WTC11 (cell line): ENCODE data around the gene ALLC. TPM values are rescaled to one million over a fixed set of nuclear protein-coding genes. Genes with fewer than 3 reads are reported as not detected.

Experiments
- ATAC-seq: fragments of 200-7000 bp; cut with Tn5 transposase; 2 replicates; pipeline ENCODE4 v1.10.0; 2021; ENCODE audit warnings: mild to moderate bottlenecking, moderate library complexity
- CTCF ChIA-PET: fragments of 300-600 bp; sonication (Branson Sonifier 250); formaldehyde crosslinking; loops from one replicate; lab custom pipeline; 2021; ENCODE audit warnings: antibody characterized with exemption; lab: Charles Lee
- POLR2A ChIA-PET: fragments of 350-600 bp; sonication (Branson Sonifier 250); formaldehyde crosslinking; loops from one replicate; lab custom pipeline; 2021; ENCODE audit warnings: antibody characterized with exemption; lab: Charles Lee
- DNase-seq: peaks from one replicate; pipeline ENCODE4 v3.0.0; 2021; ENCODE audit warnings: low spot score
- H3K27ac Mint-ChIP-seq: 2 replicates; pipeline ENCODE4 v1.8.0; 2021; ENCODE audit warnings: mixed read lengths
- H3K27me3 Mint-ChIP-seq: 2 replicates; pipeline ENCODE4 v1.8.0; 2021; ENCODE audit warnings: low read depth, mild to moderate bottlenecking, moderate library complexity, mixed read lengths
- H3K36me3 Mint-ChIP-seq: 2 replicates; pipeline ENCODE4 v1.8.0; 2021; ENCODE audit warnings: mixed read lengths
- H3K4me1 Mint-ChIP-seq: 2 replicates; pipeline ENCODE4 v1.8.0; 2022; ENCODE audit warnings: mixed read lengths
- H3K4me3 Mint-ChIP-seq: 2 replicates; pipeline ENCODE4 v1.8.0; 2021; ENCODE audit warnings: mild to moderate bottlenecking, moderate library complexity, mixed read lengths
- H3K9me3 Mint-ChIP-seq: 2 replicates; pipeline ENCODE4 v1.8.0; 2021; ENCODE audit warnings: mixed read lengths
- ELF4 ChIP-seq: sonication (generic); formaldehyde crosslinking; IDR thresholded peaks from 2 replicates; pipeline ENCODE4 v1.8.1; 2022; ENCODE audit warnings: low read depth, mild to moderate bottlenecking, moderate library complexity, missing genetic modification reagents
- IRF2 ChIP-seq: sonication (generic); formaldehyde crosslinking; IDR thresholded peaks from 2 replicates; pipeline ENCODE4 v1.8.0; 2022; ENCODE audit warnings: low read depth, missing genetic modification reagents, borderline replicate concordance
- KAT7 ChIP-seq: sonication (generic); formaldehyde crosslinking; IDR thresholded peaks from 2 replicates; pipeline ENCODE4 v1.8.1; 2023; ENCODE audit warnings: missing genetic modification reagents, mild to moderate bottlenecking, borderline replicate concordance
- NR1H2 ChIP-seq: sonication (generic); formaldehyde crosslinking; IDR thresholded peaks from 2 replicates; pipeline ENCODE4 v1.9.0; 2021; ENCODE audit warnings: mild to moderate bottlenecking, moderate library complexity, missing genetic modification reagents
- ZNF219 ChIP-seq: sonication (generic); formaldehyde crosslinking; IDR thresholded peaks from 2 replicates; pipeline ENCODE4 v1.8.0; 2023; ENCODE audit warnings: missing genetic modification reagents, mild to moderate bottlenecking, borderline replicate concordance
- ZNF317 ChIP-seq: sonication (generic); formaldehyde crosslinking; IDR thresholded peaks from 2 replicates; pipeline ENCODE4 v1.8.1; 2023; ENCODE audit warnings: low read depth, mild to moderate bottlenecking, moderate library complexity, missing genetic modification reagents, borderline replicate concordance
- ZNF416 ChIP-seq: fragments of 250-450 bp; sonication (Bioruptor Pico); IDR thresholded peaks from 2 replicates; pipeline ENCODE4 v1.9.0; 2021; ENCODE audit warnings: mild to moderate bottlenecking, inconsistent platforms
- ZNF671 ChIP-seq: fragments of 250-450 bp; sonication (Bioruptor Pico); IDR thresholded peaks from 2 replicates; pipeline ENCODE4 v1.8.0; 2021; ENCODE audit warnings: mild to moderate bottlenecking
- total RNA-seq: library from RNA; stranded (reverse); gene quantifications from 3 replicates; pipeline ENCODE4 v1.2.3, GENCODE V29; 2021
- TF ChIP-seq, protein P1 (sequence below): sonication (generic); formaldehyde crosslinking; IDR thresholded peaks from 2 replicates; pipeline ENCODE4 v1.8.1; 2023; ENCODE audit warnings: mild to moderate bottlenecking, missing genetic modification reagents
- TF ChIP-seq, protein P2 (sequence below): sonication (generic); formaldehyde crosslinking; IDR thresholded peaks from 2 replicates; pipeline ENCODE4 v1.8.1; 2022; ENCODE audit warnings: low read depth, missing genetic modification reagents, borderline replicate concordance
- TF ChIP-seq, protein P3 (sequence below): fragments of 250-450 bp; sonication (Bioruptor Pico); IDR thresholded peaks from 2 replicates; pipeline ENCODE4 v1.9.0; 2021; ENCODE audit warnings: moderate library complexity, mild to moderate bottlenecking, inconsistent platforms, borderline replicate concordance
- TF ChIP-seq, protein P4 (sequence below): fragments of 250-450 bp; sonication (Bioruptor Pico); IDR thresholded peaks from 2 replicates; pipeline ENCODE4 v1.9.0; 2021; ENCODE audit warnings: mild to moderate bottlenecking
- TF ChIP-seq, protein P5 (sequence below): sonication (generic); formaldehyde crosslinking; conservative IDR thresholded peaks from 2 replicates; pipeline ENCODE4 v1.8.1; 2023; ENCODE audit warnings: mild to moderate bottlenecking, low read depth, missing genetic modification reagents, moderate library complexity
- TF ChIP-seq, protein P6 (sequence below): fragments of 200-600 bp; IDR thresholded peaks from 2 replicates; pipeline ENCODE4 v1.8.0; 2022; ENCODE audit warnings: antibody characterized with exemption
- TF ChIP-seq, protein P7 (sequence below): sonication (generic); formaldehyde crosslinking; IDR thresholded peaks from 2 replicates; pipeline ENCODE4 v1.8.1; 2022; ENCODE audit warnings: missing genetic modification reagents, borderline replicate concordance

The ALLC gene
- total RNA-seq, 1 experiment from 2014 or later: not detected

DNA sequence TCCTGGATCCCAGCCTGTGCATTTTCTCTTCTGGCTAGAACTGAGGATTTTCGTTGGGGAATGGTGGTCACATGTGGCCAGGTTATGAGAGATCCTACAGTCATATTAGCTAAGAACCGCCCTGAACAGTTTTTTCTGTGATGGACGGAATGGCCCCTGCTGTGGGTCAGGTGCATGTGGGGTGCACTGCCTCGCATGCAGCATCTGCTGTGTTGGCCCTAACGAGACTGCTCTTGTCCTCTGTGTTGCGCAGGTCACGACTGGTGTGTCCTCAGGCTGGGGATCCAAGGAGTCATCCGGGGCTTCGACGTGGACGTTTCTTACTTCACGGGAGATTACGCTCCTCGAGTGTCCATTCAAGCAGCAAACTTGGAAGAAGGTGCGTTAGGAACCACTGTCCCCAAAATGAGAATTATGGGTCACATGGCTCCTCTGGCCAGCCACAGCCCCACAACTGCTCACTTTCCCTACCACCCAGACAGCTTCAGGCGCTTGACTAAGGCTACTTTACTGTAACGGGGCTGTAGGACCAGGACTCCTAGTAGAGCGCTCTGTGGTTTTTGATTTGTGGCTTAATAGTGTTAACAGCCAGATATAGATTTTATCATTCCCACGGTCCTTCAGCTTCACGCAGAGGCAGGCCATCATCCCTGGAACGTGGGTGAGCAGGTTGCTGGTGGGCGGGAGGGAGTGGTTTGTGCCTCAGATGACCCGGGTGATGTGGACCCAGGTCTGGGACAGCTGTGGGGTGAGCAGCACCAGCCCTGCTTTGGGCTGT, 21.8 kb downstream of the ALLC start:
- ATAC-seq: no peak

DNA sequence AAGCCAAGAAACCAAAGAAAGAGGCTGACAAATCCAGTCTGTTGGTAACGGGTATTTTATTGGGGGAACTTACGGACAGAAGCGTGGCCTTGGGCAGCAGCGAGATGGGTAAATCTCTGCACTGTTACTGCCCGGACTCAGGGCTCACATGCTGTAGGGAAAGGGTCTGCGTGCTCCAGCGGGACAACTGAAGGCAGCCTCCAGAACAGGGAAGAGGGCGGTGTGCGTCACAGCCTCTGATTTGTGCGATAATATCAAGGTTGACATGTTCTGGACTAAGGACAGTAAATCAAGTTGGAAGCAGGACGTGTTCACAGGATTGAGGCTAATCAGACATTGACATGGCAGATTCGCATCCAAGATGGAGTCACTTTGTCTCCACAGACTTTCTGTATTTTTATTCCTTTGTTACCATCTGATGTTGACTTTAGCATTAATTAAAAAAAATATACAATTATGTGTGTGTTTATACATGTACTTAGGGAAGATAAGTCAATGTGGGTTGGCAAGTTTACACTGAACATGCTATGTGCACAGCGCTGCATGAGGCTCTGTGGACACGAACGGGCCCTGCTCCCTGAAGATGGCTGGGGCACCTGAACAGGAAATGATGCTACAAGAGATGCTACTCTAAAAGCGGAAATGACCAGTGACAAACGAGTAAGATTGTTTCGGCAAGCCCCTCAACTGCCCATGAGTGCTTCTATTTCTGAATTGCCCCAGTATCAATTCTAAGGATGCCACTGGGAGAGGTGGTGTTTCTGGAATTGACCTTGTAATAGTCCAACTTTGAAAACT, 22.7 kb downstream of the ALLC start:
- ChIA-PET CTCF (no interaction called here), POLR2A (no interaction called here)
- no peak overlapping the region for H3K4me3 Mint-ChIP-seq
- ATAC-seq: no peak
- no peak for DNase-seq
- no peaks in the 10 kb centered on the region for H3K4me1 Mint-ChIP-seq
- peaks cover 88% of the 10 kb centered on the region for H3K9me3 Mint-ChIP-seq
- H3K27me3 Mint-ChIP-seq: peaks cover 5% of the 10 kb centered on the region
- H3K27ac Mint-ChIP-seq: no peak overlapping the region
- H3K36me3 Mint-ChIP-seq: peaks cover 23% of the 10 kb centered on the region
- TF ChIP-seq, protein P1, sequence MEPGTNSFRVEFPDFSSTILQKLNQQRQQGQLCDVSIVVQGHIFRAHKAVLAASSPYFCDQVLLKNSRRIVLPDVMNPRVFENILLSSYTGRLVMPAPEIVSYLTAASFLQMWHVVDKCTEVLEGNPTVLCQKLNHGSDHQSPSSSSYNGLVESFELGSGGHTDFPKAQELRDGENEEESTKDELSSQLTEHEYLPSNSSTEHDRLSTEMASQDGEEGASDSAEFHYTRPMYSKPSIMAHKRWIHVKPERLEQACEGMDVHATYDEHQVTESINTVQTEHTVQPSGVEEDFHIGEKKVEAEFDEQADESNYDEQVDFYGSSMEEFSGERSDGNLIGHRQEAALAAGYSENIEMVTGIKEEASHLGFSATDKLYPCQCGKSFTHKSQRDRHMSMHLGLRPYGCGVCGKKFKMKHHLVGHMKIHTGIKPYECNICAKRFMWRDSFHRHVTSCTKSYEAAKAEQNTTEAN (CRISPR knock-in tag): no peak
- TF ChIP-seq ZNF416 (CRISPR knock-in tag): no peak
- TF ChIP-seq ZNF219 (CRISPR knock-in tag): no peak
- TF ChIP-seq, protein P2, sequence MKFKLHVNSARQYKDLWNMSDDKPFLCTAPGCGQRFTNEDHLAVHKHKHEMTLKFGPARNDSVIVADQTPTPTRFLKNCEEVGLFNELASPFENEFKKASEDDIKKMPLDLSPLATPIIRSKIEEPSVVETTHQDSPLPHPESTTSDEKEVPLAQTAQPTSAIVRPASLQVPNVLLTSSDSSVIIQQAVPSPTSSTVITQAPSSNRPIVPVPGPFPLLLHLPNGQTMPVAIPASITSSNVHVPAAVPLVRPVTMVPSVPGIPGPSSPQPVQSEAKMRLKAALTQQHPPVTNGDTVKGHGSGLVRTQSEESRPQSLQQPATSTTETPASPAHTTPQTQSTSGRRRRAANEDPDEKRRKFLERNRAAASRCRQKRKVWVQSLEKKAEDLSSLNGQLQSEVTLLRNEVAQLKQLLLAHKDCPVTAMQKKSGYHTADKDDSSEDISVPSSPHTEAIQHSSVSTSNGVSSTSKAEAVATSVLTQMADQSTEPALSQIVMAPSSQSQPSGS (CRISPR knock-in tag): no peak

More for the DNA sequence above, 21.8 kb downstream of the ALLC start:
- no peak for TF ChIP-seq ZNF671 (CRISPR knock-in tag)
- POLR2A ChIA-PET: no interaction called here
- DNase-seq: no peak
- peaks cover 90% of the 10 kb centered on the region for H3K9me3 Mint-ChIP-seq
- no peaks in the 10 kb centered on the region for H3K4me1 Mint-ChIP-seq
- H3K27ac Mint-ChIP-seq: no peak overlapping the region
- no peak overlapping the region for H3K4me3 Mint-ChIP-seq
- CTCF ChIA-PET: no interaction called here
- H3K27me3 Mint-ChIP-seq: peaks cover 9% of the 10 kb centered on the region
- peaks cover 26% of the 10 kb centered on the region for H3K36me3 Mint-ChIP-seq

DNA sequence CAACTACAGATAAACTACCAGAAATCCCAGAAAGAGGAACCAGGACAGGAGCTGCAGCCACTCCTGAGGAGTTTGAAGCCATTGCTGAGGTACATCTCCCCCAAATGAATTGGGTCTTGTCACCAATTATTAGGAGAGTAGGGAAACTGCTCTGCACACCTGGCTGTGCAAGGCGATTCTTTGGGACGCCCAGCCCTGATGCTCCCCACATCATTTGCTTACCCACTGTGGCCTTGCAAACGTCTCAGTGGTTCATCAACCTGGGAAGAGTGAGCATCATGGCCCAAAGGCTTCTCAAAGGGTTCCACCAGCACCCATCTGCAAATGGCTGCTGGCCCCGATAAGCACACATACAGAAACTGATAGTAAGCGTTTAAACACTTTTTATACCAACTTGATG, 23.6 kb downstream of the ALLC start:
- H3K9me3 Mint-ChIP-seq: peaks cover 89% of the 10 kb centered on the region
- POLR2A ChIA-PET: no interaction called here
- peaks cover 5% of the 10 kb centered on the region for H3K27me3 Mint-ChIP-seq
- DNase-seq: no peak
- CTCF ChIA-PET: no interaction called here
- peaks cover 23% of the 10 kb centered on the region for H3K36me3 Mint-ChIP-seq
- no peak for ATAC-seq
- H3K27ac Mint-ChIP-seq: no peak overlapping the region
- H3K4me1 Mint-ChIP-seq: no peaks in the 10 kb centered on the region
- no peak overlapping the region for H3K4me3 Mint-ChIP-seq
- TF ChIP-seq, protein P3, sequence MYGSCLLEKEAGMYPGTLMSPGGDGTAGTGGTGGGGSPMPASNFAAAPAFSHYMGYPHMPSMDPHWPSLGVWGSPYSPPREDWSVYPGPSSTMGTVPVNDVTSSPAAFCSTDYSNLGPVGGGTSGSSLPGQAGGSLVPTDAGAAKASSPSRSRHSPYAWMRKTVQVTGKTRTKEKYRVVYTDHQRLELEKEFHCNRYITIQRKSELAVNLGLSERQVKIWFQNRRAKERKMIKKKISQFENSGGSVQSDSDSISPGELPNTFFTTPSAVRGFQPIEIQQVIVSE (CRISPR knock-in tag): no peak
- no peak for TF ChIP-seq KAT7 (CRISPR knock-in tag)
- TF ChIP-seq, protein P4, sequence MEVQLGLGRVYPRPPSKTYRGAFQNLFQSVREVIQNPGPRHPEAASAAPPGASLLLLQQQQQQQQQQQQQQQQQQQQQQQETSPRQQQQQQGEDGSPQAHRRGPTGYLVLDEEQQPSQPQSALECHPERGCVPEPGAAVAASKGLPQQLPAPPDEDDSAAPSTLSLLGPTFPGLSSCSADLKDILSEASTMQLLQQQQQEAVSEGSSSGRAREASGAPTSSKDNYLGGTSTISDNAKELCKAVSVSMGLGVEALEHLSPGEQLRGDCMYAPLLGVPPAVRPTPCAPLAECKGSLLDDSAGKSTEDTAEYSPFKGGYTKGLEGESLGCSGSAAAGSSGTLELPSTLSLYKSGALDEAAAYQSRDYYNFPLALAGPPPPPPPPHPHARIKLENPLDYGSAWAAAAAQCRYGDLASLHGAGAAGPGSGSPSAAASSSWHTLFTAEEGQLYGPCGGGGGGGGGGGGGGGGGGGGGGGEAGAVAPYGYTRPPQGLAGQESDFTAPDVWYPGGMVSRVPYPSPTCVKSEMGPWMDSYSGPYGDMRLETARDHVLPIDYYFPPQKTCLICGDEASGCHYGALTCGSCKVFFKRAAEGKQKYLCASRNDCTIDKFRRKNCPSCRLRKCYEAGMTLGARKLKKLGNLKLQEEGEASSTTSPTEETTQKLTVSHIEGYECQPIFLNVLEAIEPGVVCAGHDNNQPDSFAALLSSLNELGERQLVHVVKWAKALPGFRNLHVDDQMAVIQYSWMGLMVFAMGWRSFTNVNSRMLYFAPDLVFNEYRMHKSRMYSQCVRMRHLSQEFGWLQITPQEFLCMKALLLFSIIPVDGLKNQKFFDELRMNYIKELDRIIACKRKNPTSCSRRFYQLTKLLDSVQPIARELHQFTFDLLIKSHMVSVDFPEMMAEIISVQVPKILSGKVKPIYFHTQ (CRISPR knock-in tag): no peak
- no peak for TF ChIP-seq NR1H2 (CRISPR knock-in tag)
- no peak for TF ChIP-seq ELF4 (CRISPR knock-in tag)
- TF ChIP-seq IRF2 (CRISPR knock-in tag): no peak
- TF ChIP-seq, protein P5, sequence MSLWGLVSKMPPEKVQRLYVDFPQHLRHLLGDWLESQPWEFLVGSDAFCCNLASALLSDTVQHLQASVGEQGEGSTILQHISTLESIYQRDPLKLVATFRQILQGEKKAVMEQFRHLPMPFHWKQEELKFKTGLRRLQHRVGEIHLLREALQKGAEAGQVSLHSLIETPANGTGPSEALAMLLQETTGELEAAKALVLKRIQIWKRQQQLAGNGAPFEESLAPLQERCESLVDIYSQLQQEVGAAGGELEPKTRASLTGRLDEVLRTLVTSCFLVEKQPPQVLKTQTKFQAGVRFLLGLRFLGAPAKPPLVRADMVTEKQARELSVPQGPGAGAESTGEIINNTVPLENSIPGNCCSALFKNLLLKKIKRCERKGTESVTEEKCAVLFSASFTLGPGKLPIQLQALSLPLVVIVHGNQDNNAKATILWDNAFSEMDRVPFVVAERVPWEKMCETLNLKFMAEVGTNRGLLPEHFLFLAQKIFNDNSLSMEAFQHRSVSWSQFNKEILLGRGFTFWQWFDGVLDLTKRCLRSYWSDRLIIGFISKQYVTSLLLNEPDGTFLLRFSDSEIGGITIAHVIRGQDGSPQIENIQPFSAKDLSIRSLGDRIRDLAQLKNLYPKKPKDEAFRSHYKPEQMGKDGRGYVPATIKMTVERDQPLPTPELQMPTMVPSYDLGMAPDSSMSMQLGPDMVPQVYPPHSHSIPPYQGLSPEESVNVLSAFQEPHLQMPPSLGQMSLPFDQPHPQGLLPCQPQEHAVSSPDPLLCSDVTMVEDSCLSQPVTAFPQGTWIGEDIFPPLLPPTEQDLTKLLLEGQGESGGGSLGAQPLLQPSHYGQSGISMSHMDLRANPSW: no peak
- no peak for TF ChIP-seq ZNF317
- TF ChIP-seq, protein P6, sequence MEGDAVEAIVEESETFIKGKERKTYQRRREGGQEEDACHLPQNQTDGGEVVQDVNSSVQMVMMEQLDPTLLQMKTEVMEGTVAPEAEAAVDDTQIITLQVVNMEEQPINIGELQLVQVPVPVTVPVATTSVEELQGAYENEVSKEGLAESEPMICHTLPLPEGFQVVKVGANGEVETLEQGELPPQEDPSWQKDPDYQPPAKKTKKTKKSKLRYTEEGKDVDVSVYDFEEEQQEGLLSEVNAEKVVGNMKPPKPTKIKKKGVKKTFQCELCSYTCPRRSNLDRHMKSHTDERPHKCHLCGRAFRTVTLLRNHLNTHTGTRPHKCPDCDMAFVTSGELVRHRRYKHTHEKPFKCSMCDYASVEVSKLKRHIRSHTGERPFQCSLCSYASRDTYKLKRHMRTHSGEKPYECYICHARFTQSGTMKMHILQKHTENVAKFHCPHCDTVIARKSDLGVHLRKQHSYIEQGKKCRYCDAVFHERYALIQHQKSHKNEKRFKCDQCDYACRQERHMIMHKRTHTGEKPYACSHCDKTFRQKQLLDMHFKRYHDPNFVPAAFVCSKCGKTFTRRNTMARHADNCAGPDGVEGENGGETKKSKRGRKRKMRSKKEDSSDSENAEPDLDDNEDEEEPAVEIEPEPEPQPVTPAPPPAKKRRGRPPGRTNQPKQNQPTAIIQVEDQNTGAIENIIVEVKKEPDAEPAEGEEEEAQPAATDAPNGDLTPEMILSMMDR: no peak
- TF ChIP-seq, protein P7, sequence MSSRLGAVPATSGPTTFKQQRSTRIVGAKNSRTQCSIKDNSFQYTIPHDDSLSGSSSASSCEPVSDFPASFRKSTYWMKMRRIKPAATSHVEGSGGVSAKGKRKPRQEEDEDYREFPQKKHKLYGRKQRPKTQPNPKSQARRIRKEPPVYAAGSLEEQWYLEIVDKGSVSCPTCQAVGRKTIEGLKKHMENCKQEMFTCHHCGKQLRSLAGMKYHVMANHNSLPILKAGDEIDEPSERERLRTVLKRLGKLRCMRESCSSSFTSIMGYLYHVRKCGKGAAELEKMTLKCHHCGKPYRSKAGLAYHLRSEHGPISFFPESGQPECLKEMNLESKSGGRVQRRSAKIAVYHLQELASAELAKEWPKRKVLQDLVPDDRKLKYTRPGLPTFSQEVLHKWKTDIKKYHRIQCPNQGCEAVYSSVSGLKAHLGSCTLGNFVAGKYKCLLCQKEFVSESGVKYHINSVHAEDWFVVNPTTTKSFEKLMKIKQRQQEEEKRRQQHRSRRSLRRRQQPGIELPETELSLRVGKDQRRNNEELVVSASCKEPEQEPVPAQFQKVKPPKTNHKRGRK (CRISPR knock-in tag): no peak
